CD8-positive, alpha-beta memory T cell (primary cell): ENCODE results near the gene ENOX1. TPM values are rescaled to one million over a fixed set of nuclear protein-coding genes. Genes with fewer than 3 reads are reported as not detected.

Experiments used
- CTCF ChIA-PET: fragments of 350-600 bp; sonication (Branson Sonifier 250); formaldehyde crosslinking; loops from one replicate; lab custom pipeline; 2021; ENCODE audit warnings: antibody characterized with exemption; lab: Charles Lee
- POLR2A ChIA-PET: fragments of 350-600 bp; sonication (Branson Sonifier 250); formaldehyde crosslinking; loops from one replicate; lab custom pipeline; 2021; ENCODE audit warnings: antibody characterized with exemption; lab: Charles Lee
- DNase-seq, 5 donors: peaks; one replicate each; pipeline versions ENCODE4 v3.0.0 to v3.0.0-alpha.2; 2020 to 2022; ENCODE audit warnings: mixed read lengths in 1 of 5
- H3K27ac ChIP-seq: one replicate; pipeline ENCODE4 v1.7.0; 2013; ENCODE audit warnings: low read depth, mild to moderate bottlenecking, low read length, moderate library complexity
- H3K27me3 ChIP-seq: 2 replicates; pipeline ENCODE4 v1.7.0; 2013; ENCODE audit warnings: low read length, mild to moderate bottlenecking; ENCODE audit not compliant: insufficient read depth, poor library complexity, severe bottlenecking
- H3K36me3 ChIP-seq: 2 replicates; pipeline ENCODE4 v1.7.0; 2013; ENCODE audit warnings: mild to moderate bottlenecking, low read length, moderate library complexity; ENCODE audit not compliant: insufficient read depth
- H3K4me1 ChIP-seq: 2 replicates; pipeline ENCODE4 v1.7.0; 2013; ENCODE audit warnings: mild to moderate bottlenecking, low read length, moderate library complexity; ENCODE audit not compliant: insufficient read depth
- H3K4me3 ChIP-seq: 2 replicates; pipeline ENCODE4 v1.7.0; 2013; ENCODE audit warnings: mild to moderate bottlenecking, low read length
- H3K9me3 ChIP-seq: 2 replicates; pipeline ENCODE4 v1.7.0; 2013; ENCODE audit warnings: mild to moderate bottlenecking, low read length
- H3K27ac Mint-ChIP-seq, 8 donors: one replicate each; pipeline ENCODE4 v1.8.0; 2020 to 2021; ENCODE audit warnings: mixed read lengths in 8 of 8, mild to moderate bottlenecking in 6 of 8, inconsistent platforms in 3 of 8, moderate library complexity in 3 of 8
- H3K27me3 Mint-ChIP-seq, 2 donors: one replicate each; pipeline ENCODE4 v1.8.0; 2020 to 2021; ENCODE audit warnings: mixed read lengths in 2 of 2, mild to moderate bottlenecking in 1 of 2, moderate library complexity in 1 of 2
- H3K36me3 Mint-ChIP-seq, 3 donors: one replicate each; pipeline ENCODE4 v1.8.0; 2020 to 2021; ENCODE audit warnings: mixed read lengths in 3 of 3, inconsistent platforms in 1 of 3, mild to moderate bottlenecking in 1 of 3
- H3K4me1 Mint-ChIP-seq, 3 donors: one replicate each; pipeline ENCODE4 v1.8.0; 2020 to 2021; ENCODE audit warnings: mixed read lengths in 3 of 3, inconsistent platforms in 1 of 3, mild to moderate bottlenecking in 1 of 3
- H3K4me3 Mint-ChIP-seq, 7 donors: one replicate each; pipeline ENCODE4 v1.8.0; 2020 to 2021; ENCODE audit warnings: mixed read lengths in 7 of 7, mild to moderate bottlenecking in 6 of 7, moderate library complexity in 4 of 7, inconsistent platforms in 2 of 7
- H3K9me3 Mint-ChIP-seq, 5 donors: one replicate each; pipeline ENCODE4 v1.8.0; 2020 to 2022; ENCODE audit warnings: mixed read lengths in 5 of 5, mild to moderate bottlenecking in 3 of 5, moderate library complexity in 2 of 5, inconsistent platforms in 1 of 5
- polyA plus RNA-seq: library from polyadenylated mRNA; unstranded; fragments of 300-500 nt; fragmentation: Illumina TruSeq; gene quantifications from one replicate; pipeline ENCODE4 v1.2.3, GENCODE V29; 2021
- total RNA-seq, 2 experiments: library from RNA; stranded (reverse); gene quantifications; one replicate each; pipeline ENCODE4 v1.2.3, GENCODE V29; 2021

ENOX1 gene
- total and polyA plus RNA-seq, 3 experiments from 2014 or later, result 0.18 to 0.29 TPM; not detected in 1

DNA sequence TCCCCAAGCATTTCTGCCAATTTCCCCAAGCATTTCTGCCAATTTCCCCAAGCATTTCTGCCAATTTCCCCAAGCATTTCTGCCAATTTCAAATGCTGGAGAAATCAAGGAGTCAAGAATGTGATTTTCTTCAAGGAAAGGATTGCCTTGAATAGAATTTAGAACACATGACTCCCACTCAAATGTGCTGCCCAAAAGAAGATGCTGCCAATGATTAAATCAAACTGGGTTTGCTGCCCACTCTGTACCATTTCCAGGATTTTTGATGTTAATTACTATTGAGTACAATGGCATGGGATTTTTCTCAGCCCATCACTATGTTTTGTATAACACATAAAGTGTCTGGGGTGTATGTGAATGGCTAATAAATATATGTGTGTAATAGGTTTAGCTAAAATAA is 21.9 kb upstream of the ENOX1 start:
- Mint-ChIP-seq H3K4me3 (no peak overlapping the region), H3K9me3 (no peaks in the 10 kb centered on the region), H3K27me3 (peaks cover 0 to 32% of the 10 kb centered on the region in 2 donors), H3K27ac (no peak overlapping the region), H3K36me3 (no peaks in the 10 kb centered on the region), H3K4me1 (peaks cover 0 to 4% (median 2%) of the 10 kb centered on the region in 3 donors)
- no peaks in the 10 kb centered on the region for H3K36me3 ChIP-seq
- no peak overlapping the region for H3K4me3 ChIP-seq
- H3K4me1 ChIP-seq, result no peaks in the 10 kb centered on the region
- CTCF ChIA-PET, result no interaction called here
- no peaks in the 10 kb centered on the region for H3K27me3 ChIP-seq
- no peak overlapping the region for H3K27ac ChIP-seq
- DNase-seq, result no peak
- POLR2A ChIA-PET, result no interaction called here
- H3K9me3 ChIP-seq, result no peaks in the 10 kb centered on the region

DNA sequence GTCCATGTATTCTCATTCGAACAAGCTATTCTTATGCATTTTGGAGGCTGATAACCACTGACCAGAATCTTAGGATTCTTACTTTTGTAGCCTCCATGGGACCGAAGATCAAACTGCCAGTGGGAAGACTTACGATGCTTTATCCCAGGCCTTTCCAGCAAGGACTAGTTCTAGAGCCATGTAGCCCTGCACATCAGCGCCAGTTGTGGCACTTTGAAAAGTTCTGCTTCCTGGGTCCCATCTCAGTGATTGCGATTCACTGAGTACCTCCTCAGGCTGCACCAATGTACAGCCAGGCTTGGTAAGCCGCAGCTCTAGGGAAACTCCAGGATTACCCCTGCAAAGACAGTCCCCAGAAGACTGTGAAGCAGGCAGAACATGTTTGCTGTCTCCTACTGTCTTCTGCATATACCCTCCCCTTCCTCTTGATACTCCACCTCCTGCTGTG is 18.9 kb upstream of the ENOX1 start:
- H3K4me3 Mint-ChIP-seq, result no peak overlapping the region
- ChIA-PET POLR2A (no interaction called here), CTCF (interaction anchor here (1.5 kb wide), 1 partner anchor 1212 kb away, joined by 5 read pairs; no protein-coding TSS in a partner anchor)
- no peaks in the 10 kb centered on the region for H3K9me3 Mint-ChIP-seq
- no peak overlapping the region for H3K4me3 ChIP-seq
- no peaks in the 10 kb centered on the region for H3K36me3 ChIP-seq
- DNase-seq, result no peak
- no peaks in the 10 kb centered on the region for H3K36me3 Mint-ChIP-seq
- H3K27ac Mint-ChIP-seq, result no peak overlapping the region
- H3K4me1 ChIP-seq, result no peaks in the 10 kb centered on the region
- H3K27me3 ChIP-seq, result no peaks in the 10 kb centered on the region
- H3K9me3 ChIP-seq, result no peaks in the 10 kb centered on the region
- peaks cover 0 to 4% (median 2%) of the 10 kb centered on the region in 3 donors for H3K4me1 Mint-ChIP-seq
- peaks cover 0 to 27% of the 10 kb centered on the region in 2 donors for H3K27me3 Mint-ChIP-seq
- H3K27ac ChIP-seq, result no peak overlapping the region

GRCh38 chr13:43805071-43805468 is 18.3 kb upstream of the ENOX1 start:
- H3K4me3 ChIP-seq, result no peak overlapping the region
- Mint-ChIP-seq H3K27ac (no peak overlapping the region), H3K27me3 (peaks cover 0 to 30% of the 10 kb centered on the region in 2 donors), H3K36me3 (no peaks in the 10 kb centered on the region), H3K4me3 (no peak overlapping the region), H3K9me3 (no peaks in the 10 kb centered on the region), H3K4me1 (peaks cover 0 to 4% (median 2%) of the 10 kb centered on the region in 3 donors)
- ChIA-PET POLR2A (no interaction called here), CTCF (interaction anchor here (0.7 to 2.7 kb wide), 7 partner anchors 10 to 1212 kb away, joined by 3 to 9 read pairs (median 4); no protein-coding TSS in a partner anchor)
- no peaks in the 10 kb centered on the region for H3K27me3 ChIP-seq
- no peaks in the 10 kb centered on the region for H3K9me3 ChIP-seq
- H3K4me1 ChIP-seq, result no peaks in the 10 kb centered on the region
- DNase-seq, result no peak
- H3K27ac ChIP-seq, result no peak overlapping the region
- no peaks in the 10 kb centered on the region for H3K36me3 ChIP-seq

GRCh38 chr13:43804461-43805070 is 17.8 kb upstream of the ENOX1 start:
- no peaks in the 10 kb centered on the region for H3K4me1 ChIP-seq
- no peak overlapping the region for H3K27ac Mint-ChIP-seq
- no peaks in the 10 kb centered on the region for H3K27me3 ChIP-seq
- peaks cover 0 to 31% of the 10 kb centered on the region in 2 donors for H3K27me3 Mint-ChIP-seq
- POLR2A ChIA-PET, result no interaction called here
- peaks cover 0 to 4% (median 2%) of the 10 kb centered on the region in 3 donors for H3K4me1 Mint-ChIP-seq
- no peaks in the 10 kb centered on the region for H3K9me3 Mint-ChIP-seq
- no peak overlapping the region for H3K27ac ChIP-seq
- no peak overlapping the region for H3K4me3 Mint-ChIP-seq
- H3K9me3 ChIP-seq, result no peaks in the 10 kb centered on the region
- peak in 1 of 5 donors; percentile 23 for DNase-seq
- no peaks in the 10 kb centered on the region for H3K36me3 Mint-ChIP-seq
- CTCF ChIA-PET, result interaction anchor here (0.7 to 2.7 kb wide), 7 partner anchors 11 to 1211 kb away, joined by 3 to 9 read pairs (median 4); no protein-coding TSS in a partner anchor
- no peak overlapping the region for H3K4me3 ChIP-seq
- H3K36me3 ChIP-seq, result no peaks in the 10 kb centered on the region

GRCh38 chr13:43802511-43802910 is 15.7 kb upstream of the ENOX1 start:
- Mint-ChIP-seq H3K4me3 (no peak overlapping the region), H3K4me1 (peaks cover 0 to 4% (median 2%) of the 10 kb centered on the region in 3 donors), H3K9me3 (no peaks in the 10 kb centered on the region), H3K27ac (no peak overlapping the region), H3K36me3 (no peaks in the 10 kb centered on the region), H3K27me3 (peaks cover 0 to 29% of the 10 kb centered on the region in 2 donors)
- H3K36me3 ChIP-seq, result no peaks in the 10 kb centered on the region
- ChIA-PET CTCF (interaction anchor here (0.8 to 2.7 kb wide), 2 partner anchors 8 to 717 kb away, joined by 3 to 9 read pairs; no protein-coding TSS in a partner anchor), POLR2A (no interaction called here)
- no peaks in the 10 kb centered on the region for H3K4me1 ChIP-seq
- H3K4me3 ChIP-seq, result no peak overlapping the region
- no peaks in the 10 kb centered on the region for H3K27me3 ChIP-seq
- DNase-seq, result no peak
- H3K27ac ChIP-seq, result no peak overlapping the region
- H3K9me3 ChIP-seq, result no peaks in the 10 kb centered on the region

GRCh38 chr13:43800828-43801227 is 14.1 kb upstream of the ENOX1 start:
- H3K27ac ChIP-seq, result no peak overlapping the region
- Mint-ChIP-seq H3K27ac (no peak overlapping the region), H3K27me3 (peaks cover 0 to 24% of the 10 kb centered on the region in 2 donors), H3K4me3 (no peak overlapping the region), H3K9me3 (no peaks in the 10 kb centered on the region), H3K36me3 (no peaks in the 10 kb centered on the region), H3K4me1 (peaks cover 0 to 4% (median 2%) of the 10 kb centered on the region in 3 donors)
- CTCF ChIA-PET, result interaction anchor here (1.1 kb wide), 1 partner anchor 11 kb away, joined by 4 read pairs; no protein-coding TSS in a partner anchor
- H3K4me1 ChIP-seq, result no peaks in the 10 kb centered on the region
- H3K4me3 ChIP-seq, result no peak overlapping the region
- H3K36me3 ChIP-seq, result no peaks in the 10 kb centered on the region
- POLR2A ChIA-PET, result no interaction called here
- no peaks in the 10 kb centered on the region for H3K9me3 ChIP-seq
- DNase-seq, result no peak
- H3K27me3 ChIP-seq, result no peaks in the 10 kb centered on the region

DNA sequence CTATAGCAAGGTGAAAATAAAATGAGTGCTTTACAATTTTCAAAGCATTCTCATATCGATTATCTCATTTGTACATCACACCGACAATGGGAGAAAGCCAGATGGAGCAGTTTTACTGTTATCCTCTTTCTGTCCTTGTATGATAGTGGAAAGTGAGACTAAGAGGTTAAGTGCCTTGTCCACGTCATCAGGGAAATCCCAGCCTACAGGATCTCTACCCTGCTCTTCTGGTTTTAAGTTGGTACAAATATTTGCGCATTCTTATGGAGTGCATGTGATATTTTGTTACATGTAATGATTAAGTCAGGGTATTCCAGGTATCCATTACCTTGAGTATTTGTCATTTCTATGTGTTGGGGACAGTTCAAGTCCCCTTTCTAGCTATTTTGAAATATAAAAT is 12.4 kb upstream of the ENOX1 start:
- Histone ChIP-seq H3K36me3 (no peaks in the 10 kb centered on the region), H3K4me1 (no peaks in the 10 kb centered on the region), H3K27me3 (no peaks in the 10 kb centered on the region), H3K27ac (no peak overlapping the region), H3K4me3 (no peak overlapping the region), H3K9me3 (no peaks in the 10 kb centered on the region)
- Mint-ChIP-seq H3K36me3 (no peaks in the 10 kb centered on the region), H3K9me3 (no peaks in the 10 kb centered on the region), H3K27ac (no peak overlapping the region), H3K4me3 (no peak overlapping the region), H3K4me1 (no peaks in the 10 kb centered on the region), H3K27me3 (peaks cover 2 to 23% of the 10 kb centered on the region in 2 donors)
- no peak for DNase-seq
- CTCF ChIA-PET, result no interaction called here
- POLR2A ChIA-PET, result no interaction called here

DNA sequence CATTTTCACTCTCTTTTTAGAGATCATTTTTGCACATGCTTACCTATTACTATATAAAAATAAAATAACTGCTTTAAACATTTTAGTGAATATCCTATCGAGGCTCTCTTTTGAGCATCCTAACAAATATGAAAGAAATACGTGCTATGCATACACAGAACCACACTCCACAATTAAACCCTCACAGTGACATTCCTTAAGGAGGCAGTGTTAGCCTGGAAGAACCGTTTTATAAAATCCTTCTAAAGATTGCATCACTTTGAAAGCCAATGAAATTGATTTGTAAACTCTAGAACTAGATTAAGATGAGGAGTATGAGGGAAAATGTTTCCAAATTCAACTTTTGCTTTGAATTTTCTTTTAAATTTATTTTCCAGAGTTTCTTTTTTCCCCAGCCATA is 11.1 kb upstream of the ENOX1 start:
- Mint-ChIP-seq H3K9me3 (no peaks in the 10 kb centered on the region), H3K27ac (no peak overlapping the region), H3K36me3 (no peaks in the 10 kb centered on the region), H3K27me3 (peaks cover 2 to 16% of the 10 kb centered on the region in 2 donors), H3K4me3 (no peak overlapping the region), H3K4me1 (no peaks in the 10 kb centered on the region)
- no peak for DNase-seq
- no peaks in the 10 kb centered on the region for H3K4me1 ChIP-seq
- CTCF ChIA-PET, result no interaction called here
- no peaks in the 10 kb centered on the region for H3K36me3 ChIP-seq
- H3K27me3 ChIP-seq, result no peaks in the 10 kb centered on the region
- no peaks in the 10 kb centered on the region for H3K9me3 ChIP-seq
- H3K27ac ChIP-seq, result no peak overlapping the region
- POLR2A ChIA-PET, result no interaction called here
- no peak overlapping the region for H3K4me3 ChIP-seq
